ENCODE data around the gene PHLDB2. TPM values are rescaled to one million over a fixed set of nuclear protein-coding genes. Genes with fewer than 3 reads are reported as not detected.

PHLDB2 gene
- 58.3 and 59.1 TPM in 2 replicates for total RNA-seq
- long read RNA-seq, partial matches to known transcripts = 332 of 398 reads
- long read RNA-seq, other reads (novel, unspliced or antisense) = 64 of 398 reads

GRCh38 chr3:111859061-111859973, at the start of gene PHLDB2:
TSS of gene PHLDB2 (plus strand) at chr3:111859265. CDS start at chr3:111884078, 24,813 bp downstream.
- H3K4me1 Mint-ChIP-seq (ENCODE audit: low read depth) = peaks cover 48% of the 10 kb centered on the region
- no peaks in the 10 kb centered on the region for H3K9me3 Mint-ChIP-seq (ENCODE audit: low read depth)
- TF ChIP-seq, protein P1, sequence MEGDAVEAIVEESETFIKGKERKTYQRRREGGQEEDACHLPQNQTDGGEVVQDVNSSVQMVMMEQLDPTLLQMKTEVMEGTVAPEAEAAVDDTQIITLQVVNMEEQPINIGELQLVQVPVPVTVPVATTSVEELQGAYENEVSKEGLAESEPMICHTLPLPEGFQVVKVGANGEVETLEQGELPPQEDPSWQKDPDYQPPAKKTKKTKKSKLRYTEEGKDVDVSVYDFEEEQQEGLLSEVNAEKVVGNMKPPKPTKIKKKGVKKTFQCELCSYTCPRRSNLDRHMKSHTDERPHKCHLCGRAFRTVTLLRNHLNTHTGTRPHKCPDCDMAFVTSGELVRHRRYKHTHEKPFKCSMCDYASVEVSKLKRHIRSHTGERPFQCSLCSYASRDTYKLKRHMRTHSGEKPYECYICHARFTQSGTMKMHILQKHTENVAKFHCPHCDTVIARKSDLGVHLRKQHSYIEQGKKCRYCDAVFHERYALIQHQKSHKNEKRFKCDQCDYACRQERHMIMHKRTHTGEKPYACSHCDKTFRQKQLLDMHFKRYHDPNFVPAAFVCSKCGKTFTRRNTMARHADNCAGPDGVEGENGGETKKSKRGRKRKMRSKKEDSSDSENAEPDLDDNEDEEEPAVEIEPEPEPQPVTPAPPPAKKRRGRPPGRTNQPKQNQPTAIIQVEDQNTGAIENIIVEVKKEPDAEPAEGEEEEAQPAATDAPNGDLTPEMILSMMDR (IDR thresholded peaks at IDR 0.05; ENCODE audit: unreplicated experiment) = peak; percentile 13
- H3K36me3 Mint-ChIP-seq (ENCODE audit: insufficient read depth) = peaks cover 4% of the 10 kb centered on the region
- H3K4me3 Mint-ChIP-seq (ENCODE audit: low read depth) = peak within 1 kb of the TSS; percentile 87
- peak; percentile 73 for DNase-seq (ENCODE audit: low spot score, unreplicated experiment)
- H3K27me3 Mint-ChIP-seq = no peaks in the 10 kb centered on the region
- H3K27ac Mint-ChIP-seq = peak within 1 kb of the TSS; percentile 87

GRCh38 chr3:111810909-111811308, 48.2 kb upstream of the PHLDB2 start:
- peaks cover 18% of the 10 kb centered on the region for H3K36me3 Mint-ChIP-seq (ENCODE audit: insufficient read depth)
- TF ChIP-seq, protein P1 (IDR thresholded peaks at IDR 0.05; ENCODE audit: unreplicated experiment) = no peak
- no peaks in the 10 kb centered on the region for H3K27me3 Mint-ChIP-seq
- no peak overlapping the region for H3K4me3 Mint-ChIP-seq (ENCODE audit: low read depth)
- no peak overlapping the region for H3K27ac Mint-ChIP-seq
- DNase-seq (ENCODE audit: low spot score, unreplicated experiment) = no peak
- peaks cover 13% of the 10 kb centered on the region for H3K9me3 Mint-ChIP-seq (ENCODE audit: low read depth)
- H3K4me1 Mint-ChIP-seq (ENCODE audit: low read depth) = peaks cover 28% of the 10 kb centered on the region

GRCh38 chr3:111811811-111812210, 47.3 kb upstream of the PHLDB2 start:
- no peak overlapping the region for H3K4me3 Mint-ChIP-seq (ENCODE audit: low read depth)
- DNase-seq (ENCODE audit: low spot score, unreplicated experiment) = no peak
- peaks cover 26% of the 10 kb centered on the region for H3K36me3 Mint-ChIP-seq (ENCODE audit: insufficient read depth)
- TF ChIP-seq, protein P1 (IDR thresholded peaks at IDR 0.05; ENCODE audit: unreplicated experiment) = no peak
- H3K4me1 Mint-ChIP-seq (ENCODE audit: low read depth) = peaks cover 28% of the 10 kb centered on the region
- H3K9me3 Mint-ChIP-seq (ENCODE audit: low read depth) = peaks cover 16% of the 10 kb centered on the region
- no peaks in the 10 kb centered on the region for H3K27me3 Mint-ChIP-seq
- H3K27ac Mint-ChIP-seq = no peak overlapping the region

- Mint-ChIP-seq H3K27ac (no peak overlapping the region), H3K27me3 (no peaks in the 10 kb centered on the region), H3K4me3 (ENCODE audit: low read depth) (no peak overlapping the region), H3K4me1 (ENCODE audit: low read depth) (peaks cover 26% of the 10 kb centered on the region), H3K9me3 (ENCODE audit: low read depth) (peaks cover 19% of the 10 kb centered on the region), H3K36me3 (ENCODE audit: insufficient read depth) (peaks cover 32% of the 10 kb centered on the region)
- no peak for DNase-seq (ENCODE audit: low spot score, unreplicated experiment)
- TF ChIP-seq, protein P1 (IDR thresholded peaks at IDR 0.05; ENCODE audit: unreplicated experiment) = no peak
Observed at GRCh38 chr3:111812701-111813100, 46.4 kb upstream of the PHLDB2 start.

DNA sequence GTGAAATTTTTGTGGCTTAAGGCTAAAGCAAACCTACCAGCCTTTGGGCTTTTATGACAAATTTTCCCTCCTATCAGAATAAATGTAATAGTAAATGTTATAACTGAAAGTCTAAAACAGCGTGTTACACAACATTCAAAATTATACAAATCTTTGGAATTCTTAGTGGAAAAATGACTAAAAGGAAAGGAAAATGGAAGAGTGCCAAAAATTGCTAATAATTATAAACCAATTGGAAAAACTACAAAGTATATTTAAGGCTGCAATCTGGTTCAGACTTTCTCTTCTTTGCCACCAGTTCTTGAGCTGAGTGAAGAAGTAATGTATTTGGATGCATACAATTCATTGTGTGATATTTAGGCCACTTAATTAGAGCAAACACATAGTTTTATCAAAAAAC, 45.6 kb upstream of the PHLDB2 start:
- TF ChIP-seq, protein P1 (IDR thresholded peaks at IDR 0.05; ENCODE audit: unreplicated experiment) = no peak
- Mint-ChIP-seq H3K9me3 (ENCODE audit: low read depth) (peaks cover 22% of the 10 kb centered on the region), H3K4me1 (ENCODE audit: low read depth) (peaks cover 21% of the 10 kb centered on the region), H3K27ac (no peak overlapping the region), H3K27me3 (no peaks in the 10 kb centered on the region), H3K36me3 (ENCODE audit: insufficient read depth) (peaks cover 33% of the 10 kb centered on the region), H3K4me3 (ENCODE audit: low read depth) (no peak overlapping the region)
- no peak for DNase-seq (ENCODE audit: low spot score, unreplicated experiment)

All from progenitor cell of endocrine pancreas (in vitro differentiated cells).